HepG2 (cell line): ENCODE measurements around the gene RORC. TPM values are rescaled to one million over a fixed set of nuclear protein-coding genes. Genes with fewer than 3 reads are reported as not detected.

ENCODE experiments used
- FOXA3 ChIP-seq: IDR thresholded peaks from 2 replicates; pipeline ENCODE4 v1.6.1; 2016; ENCODE audit warnings: missing genetic modification reagents, missing compliant biosample characterization
- FOXP1 ChIP-seq, 2 experiments: fragments of 450-650 bp in 1 of 2; IDR thresholded peaks; 2 replicates each; pipeline ENCODE4 v1.6.1; 2017 to 2018; ENCODE audit warnings: antibody characterized with exemption in 1 of 2
- KDM2A ChIP-seq: sonication (generic); formaldehyde crosslinking; IDR thresholded peaks from 2 replicates; pipeline ENCODE4 v1.4.0; 2020; ENCODE audit warnings: low read depth, missing genetic modification reagents, borderline replicate concordance
- KDM6A ChIP-seq: IDR thresholded peaks from 2 replicates; pipeline ENCODE4 v1.6.1; 2016; ENCODE audit warnings: low read depth
- NBN ChIP-seq: fragments of 450-650 bp; conservative IDR thresholded peaks from 2 replicates; pipeline ENCODE4 v1.6.1; 2017
- NR2C2 ChIP-seq: sonication (generic); formaldehyde crosslinking; IDR thresholded peaks from 2 replicates; pipeline ENCODE4 v1.4.0; 2020; ENCODE audit warnings: missing genetic modification reagents, mild to moderate bottlenecking, moderate library complexity, borderline replicate concordance
- PPARG ChIP-seq: conservative IDR thresholded peaks from 2 replicates; pipeline ENCODE4 v1.6.1; 2016; ENCODE audit warnings: missing biosample characterization, missing genetic modification reagents
- RARG ChIP-seq: sonication (generic); formaldehyde crosslinking; IDR thresholded peaks from 2 replicates; pipeline ENCODE4 v1.4.0; 2020; ENCODE audit warnings: low read depth, mild to moderate bottlenecking, missing genetic modification reagents
- RCOR2 ChIP-seq: IDR thresholded peaks from 2 replicates; pipeline ENCODE4 v1.6.1; 2016; ENCODE audit warnings: missing biosample characterization, missing genetic modification reagents
- RXRA ChIP-seq: sonication (generic); formaldehyde crosslinking; IDR thresholded peaks from 2 replicates; pipeline ENCODE4 v1.5.1; 2020; ENCODE audit warnings: missing genetic modification reagents
- TBX2 ChIP-seq: sonication (generic); formaldehyde crosslinking; IDR thresholded peaks from 2 replicates; pipeline ENCODE4 v1.5.0; 2020; ENCODE audit warnings: missing genetic modification reagents, mild to moderate bottlenecking, borderline replicate concordance
- ZNF670 ChIP-seq: sonication (generic); formaldehyde crosslinking; IDR thresholded peaks from 2 replicates; pipeline ENCODE4 v1.8.0; 2022; ENCODE audit warnings: mild to moderate bottlenecking, missing genetic modification reagents, borderline replicate concordance
- ZSCAN12 ChIP-seq: sonication (generic); formaldehyde crosslinking; IDR thresholded peaks from 2 replicates; pipeline ENCODE4 v1.9.0; 2021; ENCODE audit warnings: mild to moderate bottlenecking, missing genetic modification reagents
- ZSCAN29 ChIP-seq: sonication (generic); formaldehyde crosslinking; conservative IDR thresholded peaks from 2 replicates; pipeline ENCODE4 v1.4.0; 2020; ENCODE audit warnings: mild to moderate bottlenecking, missing genetic modification reagents
- polyA plus RNA-seq, 8 experiments: library from polyadenylated mRNA; depleted of rRNA in 3 of 8; stranded (reverse) in 7 of 8; unstranded in 1 of 8; fragments of >200 nt; fragmentation: Illumina TruSeq in 4 of 8; extraction: Trizol in 4 of 8; gene quantifications; 2 replicates each; pipeline versions ENCODE4 v1.2.1 to v1.2.3, GENCODE V29; 2011 to 2016; ENCODE audit warnings: low read depth in 4 of 8, missing spikeins in 1 of 8, mixed read lengths in 1 of 8; ENCODE audit not compliant: insufficient read depth in 1 of 8
- total RNA-seq, 5 experiments: library from RNA; depleted of rRNA; stranded (reverse); fragments of >200 nt; fragmentation: Illumina TruSeq; extraction: Trizol; gene quantifications; 2 replicates each; pipeline ENCODE4 v1.2.3, GENCODE V29; 2016; ENCODE audit warnings: low read depth in 1 of 5
- TF ChIP-seq, protein P1 (sequence below): sonication (generic); formaldehyde crosslinking; IDR thresholded peaks from 2 replicates; pipeline ENCODE4 v1.9.0; 2022; ENCODE audit warnings: missing genetic modification reagents, mild to moderate bottlenecking, borderline replicate concordance
- TF ChIP-seq, protein P2 (sequence below): sonication (generic); formaldehyde crosslinking; IDR thresholded peaks from 2 replicates; pipeline ENCODE4 v1.4.0; 2020; ENCODE audit warnings: missing genetic modification reagents, borderline replicate concordance
- TF ChIP-seq, protein P3 (sequence below): sonication (generic); formaldehyde crosslinking; IDR thresholded peaks from 2 replicates; pipeline ENCODE4 v1.5.0; 2020; ENCODE audit warnings: mild to moderate bottlenecking, missing genetic modification reagents, borderline replicate concordance
- TF ChIP-seq, protein P4 (sequence below): IDR thresholded peaks from 2 replicates; pipeline ENCODE4 v1.4.0; 2020; ENCODE audit warnings: mild to moderate bottlenecking, missing genetic modification reagents

The RORC gene
- total and polyA plus RNA-seq, 2 of the 13 experiments (the other 11 are each of a cell fraction or from before 2014, with no cell fraction given), result 2.5 to 6.5 TPM

DNA sequence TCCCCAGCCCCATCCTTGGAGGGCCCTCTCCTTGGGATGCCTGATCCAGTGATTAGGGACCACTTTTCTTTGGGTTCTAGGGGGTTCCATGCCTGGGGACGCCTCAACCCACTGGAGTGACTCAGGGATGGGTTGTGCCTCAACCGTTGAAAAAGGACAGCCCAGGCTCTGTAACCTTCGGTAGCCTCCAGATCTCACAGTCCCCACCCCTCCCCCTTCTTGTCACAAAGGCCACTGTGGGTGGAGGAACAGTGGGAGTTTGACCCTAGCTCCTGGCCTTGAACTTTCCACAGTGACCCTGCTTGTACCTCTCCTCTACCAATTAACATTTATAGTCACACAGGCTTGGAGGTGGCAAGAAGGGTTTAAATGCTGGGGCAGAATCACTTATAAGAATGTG is 2.6 kb upstream of the RORC start (continued):
- TF ChIP-seq NBN (no peak), KDM6A (CRISPR knock-in tag) (peak; percentile 75), RARG (CRISPR knock-in tag) (no peak), FOXA3 (CRISPR knock-in tag) (0 out of 2 replicates have a peak, but pooled peaks have one; percentile 20), FOXP1 (IDR thresholded peaks at IDR 0.05) (no peak), FOXP1 (CRISPR knock-in tag; IDR thresholded peaks at IDR 0.05) (0 out of 2 replicates have a peak, but pooled peaks have one; percentile 13), ZSCAN29 (no peak), RXRA (CRISPR knock-in tag) (peak; percentile 85; the same call in 1 of the 2 replicates), KDM2A (CRISPR knock-in tag) (no peak), NR2C2 (CRISPR knock-in tag) (peak; percentile 65; the same call in 1 of the 2 replicates), TBX2 (CRISPR knock-in tag) (no peak), ZSCAN12 (no peak), ZNF670 (no peak), PPARG (CRISPR knock-in tag) (no peak), RCOR2 (CRISPR knock-in tag) (peak; percentile 33; the same call in 1 of the 2 replicates)
- TF ChIP-seq, protein P1, sequence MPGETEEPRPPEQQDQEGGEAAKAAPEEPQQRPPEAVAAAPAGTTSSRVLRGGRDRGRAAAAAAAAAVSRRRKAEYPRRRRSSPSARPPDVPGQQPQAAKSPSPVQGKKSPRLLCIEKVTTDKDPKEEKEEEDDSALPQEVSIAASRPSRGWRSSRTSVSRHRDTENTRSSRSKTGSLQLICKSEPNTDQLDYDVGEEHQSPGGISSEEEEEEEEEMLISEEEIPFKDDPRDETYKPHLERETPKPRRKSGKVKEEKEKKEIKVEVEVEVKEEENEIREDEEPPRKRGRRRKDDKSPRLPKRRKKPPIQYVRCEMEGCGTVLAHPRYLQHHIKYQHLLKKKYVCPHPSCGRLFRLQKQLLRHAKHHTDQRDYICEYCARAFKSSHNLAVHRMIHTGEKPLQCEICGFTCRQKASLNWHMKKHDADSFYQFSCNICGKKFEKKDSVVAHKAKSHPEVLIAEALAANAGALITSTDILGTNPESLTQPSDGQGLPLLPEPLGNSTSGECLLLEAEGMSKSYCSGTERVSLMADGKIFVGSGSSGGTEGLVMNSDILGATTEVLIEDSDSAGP (CRISPR knock-in tag), result 0 out of 2 replicates have a peak, but pooled peaks have one; percentile 12
- TF ChIP-seq, protein P2, sequence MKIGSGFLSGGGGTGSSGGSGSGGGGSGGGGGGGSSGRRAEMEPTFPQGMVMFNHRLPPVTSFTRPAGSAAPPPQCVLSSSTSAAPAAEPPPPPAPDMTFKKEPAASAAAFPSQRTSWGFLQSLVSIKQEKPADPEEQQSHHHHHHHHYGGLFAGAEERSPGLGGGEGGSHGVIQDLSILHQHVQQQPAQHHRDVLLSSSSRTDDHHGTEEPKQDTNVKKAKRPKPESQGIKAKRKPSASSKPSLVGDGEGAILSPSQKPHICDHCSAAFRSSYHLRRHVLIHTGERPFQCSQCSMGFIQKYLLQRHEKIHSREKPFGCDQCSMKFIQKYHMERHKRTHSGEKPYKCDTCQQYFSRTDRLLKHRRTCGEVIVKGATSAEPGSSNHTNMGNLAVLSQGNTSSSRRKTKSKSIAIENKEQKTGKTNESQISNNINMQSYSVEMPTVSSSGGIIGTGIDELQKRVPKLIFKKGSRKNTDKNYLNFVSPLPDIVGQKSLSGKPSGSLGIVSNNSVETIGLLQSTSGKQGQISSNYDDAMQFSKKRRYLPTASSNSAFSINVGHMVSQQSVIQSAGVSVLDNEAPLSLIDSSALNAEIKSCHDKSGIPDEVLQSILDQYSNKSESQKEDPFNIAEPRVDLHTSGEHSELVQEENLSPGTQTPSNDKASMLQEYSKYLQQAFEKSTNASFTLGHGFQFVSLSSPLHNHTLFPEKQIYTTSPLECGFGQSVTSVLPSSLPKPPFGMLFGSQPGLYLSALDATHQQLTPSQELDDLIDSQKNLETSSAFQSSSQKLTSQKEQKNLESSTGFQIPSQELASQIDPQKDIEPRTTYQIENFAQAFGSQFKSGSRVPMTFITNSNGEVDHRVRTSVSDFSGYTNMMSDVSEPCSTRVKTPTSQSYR (CRISPR knock-in tag), result peak; percentile 96
- TF ChIP-seq, protein P3, sequence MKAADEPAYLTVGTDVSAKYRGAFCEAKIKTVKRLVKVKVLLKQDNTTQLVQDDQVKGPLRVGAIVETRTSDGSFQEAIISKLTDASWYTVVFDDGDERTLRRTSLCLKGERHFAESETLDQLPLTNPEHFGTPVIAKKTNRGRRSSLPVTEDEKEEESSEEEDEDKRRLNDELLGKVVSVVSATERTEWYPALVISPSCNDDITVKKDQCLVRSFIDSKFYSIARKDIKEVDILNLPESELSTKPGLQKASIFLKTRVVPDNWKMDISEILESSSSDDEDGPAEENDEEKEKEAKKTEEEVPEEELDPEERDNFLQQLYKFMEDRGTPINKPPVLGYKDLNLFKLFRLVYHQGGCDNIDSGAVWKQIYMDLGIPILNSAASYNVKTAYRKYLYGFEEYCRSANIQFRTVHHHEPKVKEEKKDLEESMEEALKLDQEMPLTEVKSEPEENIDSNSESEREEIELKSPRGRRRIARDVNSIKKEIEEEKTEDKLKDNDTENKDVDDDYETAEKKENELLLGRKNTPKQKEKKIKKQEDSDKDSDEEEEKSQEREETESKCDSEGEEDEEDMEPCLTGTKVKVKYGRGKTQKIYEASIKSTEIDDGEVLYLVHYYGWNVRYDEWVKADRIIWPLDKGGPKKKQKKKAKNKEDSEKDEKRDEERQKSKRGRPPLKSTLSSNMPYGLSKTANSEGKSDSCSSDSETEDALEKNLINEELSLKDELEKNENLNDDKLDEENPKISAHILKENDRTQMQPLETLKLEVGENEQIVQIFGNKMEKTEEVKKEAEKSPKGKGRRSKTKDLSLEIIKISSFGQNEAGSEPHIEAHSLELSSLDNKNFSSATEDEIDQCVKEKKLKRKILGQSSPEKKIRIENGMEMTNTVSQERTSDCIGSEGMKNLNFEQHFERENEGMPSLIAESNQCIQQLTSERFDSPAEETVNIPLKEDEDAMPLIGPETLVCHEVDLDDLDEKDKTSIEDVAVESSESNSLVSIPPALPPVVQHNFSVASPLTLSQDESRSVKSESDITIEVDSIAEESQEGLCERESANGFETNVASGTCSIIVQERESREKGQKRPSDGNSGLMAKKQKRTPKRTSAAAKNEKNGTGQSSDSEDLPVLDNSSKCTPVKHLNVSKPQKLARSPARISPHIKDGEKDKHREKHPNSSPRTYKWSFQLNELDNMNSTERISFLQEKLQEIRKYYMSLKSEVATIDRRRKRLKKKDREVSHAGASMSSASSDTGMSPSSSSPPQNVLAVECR (CRISPR knock-in tag), result peak; percentile 30; the same call in 1 of the 2 replicates
- TF ChIP-seq, protein P4, sequence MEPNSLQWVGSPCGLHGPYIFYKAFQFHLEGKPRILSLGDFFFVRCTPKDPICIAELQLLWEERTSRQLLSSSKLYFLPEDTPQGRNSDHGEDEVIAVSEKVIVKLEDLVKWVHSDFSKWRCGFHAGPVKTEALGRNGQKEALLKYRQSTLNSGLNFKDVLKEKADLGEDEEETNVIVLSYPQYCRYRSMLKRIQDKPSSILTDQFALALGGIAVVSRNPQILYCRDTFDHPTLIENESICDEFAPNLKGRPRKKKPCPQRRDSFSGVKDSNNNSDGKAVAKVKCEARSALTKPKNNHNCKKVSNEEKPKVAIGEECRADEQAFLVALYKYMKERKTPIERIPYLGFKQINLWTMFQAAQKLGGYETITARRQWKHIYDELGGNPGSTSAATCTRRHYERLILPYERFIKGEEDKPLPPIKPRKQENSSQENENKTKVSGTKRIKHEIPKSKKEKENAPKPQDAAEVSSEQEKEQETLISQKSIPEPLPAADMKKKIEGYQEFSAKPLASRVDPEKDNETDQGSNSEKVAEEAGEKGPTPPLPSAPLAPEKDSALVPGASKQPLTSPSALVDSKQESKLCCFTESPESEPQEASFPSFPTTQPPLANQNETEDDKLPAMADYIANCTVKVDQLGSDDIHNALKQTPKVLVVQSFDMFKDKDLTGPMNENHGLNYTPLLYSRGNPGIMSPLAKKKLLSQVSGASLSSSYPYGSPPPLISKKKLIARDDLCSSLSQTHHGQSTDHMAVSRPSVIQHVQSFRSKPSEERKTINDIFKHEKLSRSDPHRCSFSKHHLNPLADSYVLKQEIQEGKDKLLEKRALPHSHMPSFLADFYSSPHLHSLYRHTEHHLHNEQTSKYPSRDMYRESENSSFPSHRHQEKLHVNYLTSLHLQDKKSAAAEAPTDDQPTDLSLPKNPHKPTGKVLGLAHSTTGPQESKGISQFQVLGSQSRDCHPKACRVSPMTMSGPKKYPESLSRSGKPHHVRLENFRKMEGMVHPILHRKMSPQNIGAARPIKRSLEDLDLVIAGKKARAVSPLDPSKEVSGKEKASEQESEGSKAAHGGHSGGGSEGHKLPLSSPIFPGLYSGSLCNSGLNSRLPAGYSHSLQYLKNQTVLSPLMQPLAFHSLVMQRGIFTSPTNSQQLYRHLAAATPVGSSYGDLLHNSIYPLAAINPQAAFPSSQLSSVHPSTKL (CRISPR knock-in tag), result peak; percentile 56
